HG02642 (cell line): ENCODE data around the gene SRCAP.
A peak's percentile ranks its signal among the peaks of the same experiment; 100 is the strongest.

Experiments
- ATAC-seq: cut with Tn5 transposase; IDR thresholded peaks from one replicate; pipeline ENCODE4 v1.9.1; 2021; ENCODE audit warnings: mild to moderate bottlenecking; ENCODE audit not compliant: unreplicated experiment, poor library complexity

The SRCAP gene

DNA sequence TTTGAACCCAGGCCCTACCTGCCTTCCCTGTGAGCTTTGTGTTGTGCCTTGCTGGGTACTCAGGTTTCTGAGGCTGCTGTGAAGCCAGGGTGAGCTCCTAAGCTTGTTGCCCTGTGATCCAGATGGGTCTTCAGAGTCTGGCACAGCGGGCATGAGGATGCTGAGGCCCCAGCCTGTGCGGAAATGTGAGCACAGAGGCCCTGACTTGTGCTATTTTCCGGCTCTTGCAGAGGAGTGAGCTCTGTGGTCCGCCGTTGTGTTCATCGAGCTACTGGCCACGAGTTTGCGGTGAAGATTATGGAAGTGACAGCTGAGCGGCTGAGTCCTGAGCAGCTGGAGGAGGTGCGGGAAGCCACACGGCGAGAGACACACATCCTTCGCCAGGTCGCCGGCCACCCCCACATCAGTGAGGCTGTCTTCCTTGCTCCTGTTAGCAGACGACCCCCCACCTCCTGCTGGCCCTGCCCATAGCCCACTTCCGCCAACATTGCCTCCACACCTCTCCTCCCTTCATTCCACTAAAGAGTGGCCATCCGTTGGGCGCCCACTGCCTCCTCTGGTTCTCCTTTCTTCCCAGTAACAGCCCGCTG lies 52.0 kb downstream of the SRCAP start:
- ATAC-seq: no peak

DNA sequence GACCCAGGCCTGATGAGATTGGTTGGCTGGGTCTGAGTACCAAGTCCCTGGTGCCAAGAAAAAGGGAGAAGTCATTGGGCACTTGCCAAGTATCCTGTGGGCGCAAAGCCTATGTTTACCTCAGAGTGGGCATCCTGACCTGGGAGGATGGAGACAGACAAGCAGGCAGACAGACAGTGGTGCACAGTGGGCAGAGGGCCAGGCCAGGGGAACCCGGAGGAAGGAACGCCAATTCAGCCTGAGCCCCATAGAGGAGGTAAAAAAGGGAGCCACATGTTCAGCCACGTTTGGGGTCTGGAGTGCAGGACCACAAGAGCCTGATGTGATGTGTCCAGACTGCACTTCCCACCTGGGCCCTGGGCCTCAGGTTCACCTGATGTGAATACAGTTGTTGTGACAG lies 54.6 kb downstream of the SRCAP start:
- ATAC-seq: no peak

DNA sequence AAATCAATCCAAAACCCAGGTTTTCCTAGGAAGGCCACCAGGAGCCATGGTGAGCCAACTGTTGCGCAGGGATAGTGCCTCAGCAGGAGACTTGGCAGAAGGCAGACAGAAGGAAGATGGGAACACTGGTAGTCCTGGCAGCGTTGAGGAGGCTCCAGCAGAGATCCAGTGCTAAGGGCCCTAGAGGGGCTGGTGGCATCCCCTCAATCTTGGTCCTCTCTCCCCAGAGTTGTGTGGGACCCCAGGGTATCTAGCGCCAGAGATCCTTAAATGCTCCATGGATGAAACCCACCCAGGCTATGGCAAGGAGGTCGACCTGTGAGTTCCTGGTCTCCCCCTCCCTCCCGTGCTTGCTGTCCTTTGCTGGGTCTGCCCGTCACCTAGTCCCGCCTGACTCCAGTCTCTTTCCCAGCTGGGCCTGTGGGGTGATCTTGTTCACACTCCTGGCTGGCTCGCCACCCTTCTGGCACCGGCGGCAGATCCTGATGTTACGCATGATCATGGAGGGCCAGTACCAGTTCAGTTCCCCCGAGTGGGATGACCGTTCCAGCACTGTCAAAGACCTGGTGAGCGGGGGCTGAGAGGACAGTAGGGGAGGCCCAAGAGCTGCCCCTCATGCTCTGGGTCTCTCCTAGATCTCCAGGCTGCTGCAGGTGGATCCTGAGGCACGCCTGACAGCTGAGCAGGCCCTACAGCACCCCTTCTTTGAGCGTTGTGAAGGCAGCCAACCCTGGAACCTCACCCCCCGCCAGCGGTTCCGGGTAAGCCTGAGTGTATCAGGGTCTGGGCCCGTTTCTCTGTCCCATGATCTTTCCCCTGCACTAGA lies 57.2 kb downstream of the SRCAP start:
- ATAC-seq: no peak

DNA sequence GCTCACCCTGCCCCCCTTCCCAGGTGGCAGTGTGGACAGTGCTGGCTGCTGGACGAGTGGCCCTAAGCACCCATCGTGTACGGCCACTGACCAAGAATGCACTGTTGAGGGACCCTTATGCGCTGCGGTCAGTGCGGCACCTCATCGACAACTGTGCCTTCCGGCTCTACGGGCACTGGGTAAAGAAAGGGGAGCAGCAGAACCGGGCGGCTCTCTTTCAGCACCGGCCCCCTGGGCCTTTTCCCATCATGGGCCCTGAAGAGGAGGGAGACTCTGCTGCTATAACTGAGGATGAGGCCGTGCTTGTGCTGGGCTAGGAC lies 57.8 kb downstream of the SRCAP start:
- no peak for ATAC-seq

DNA sequence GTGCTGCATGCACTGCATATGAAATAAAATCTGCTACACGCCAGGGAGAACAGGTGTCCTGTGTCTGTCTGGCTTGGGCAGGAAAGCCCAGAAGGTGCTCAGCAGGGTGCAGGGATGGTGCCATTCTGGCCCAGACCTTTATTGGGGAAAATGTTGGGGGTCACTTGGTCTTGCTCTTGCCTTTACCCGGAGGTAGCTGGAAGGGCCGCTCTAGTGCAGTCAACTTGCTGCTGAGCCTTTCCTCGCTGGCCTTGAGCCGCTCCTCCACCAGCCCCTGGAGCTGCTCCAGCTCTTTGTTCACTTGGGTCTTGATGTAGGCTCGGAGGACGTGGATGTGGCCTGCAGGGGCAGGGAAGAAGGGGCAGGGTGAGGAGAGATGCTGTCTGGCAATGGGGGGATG lies 58.3 kb downstream of the SRCAP start:
- no peak for ATAC-seq

DNA sequence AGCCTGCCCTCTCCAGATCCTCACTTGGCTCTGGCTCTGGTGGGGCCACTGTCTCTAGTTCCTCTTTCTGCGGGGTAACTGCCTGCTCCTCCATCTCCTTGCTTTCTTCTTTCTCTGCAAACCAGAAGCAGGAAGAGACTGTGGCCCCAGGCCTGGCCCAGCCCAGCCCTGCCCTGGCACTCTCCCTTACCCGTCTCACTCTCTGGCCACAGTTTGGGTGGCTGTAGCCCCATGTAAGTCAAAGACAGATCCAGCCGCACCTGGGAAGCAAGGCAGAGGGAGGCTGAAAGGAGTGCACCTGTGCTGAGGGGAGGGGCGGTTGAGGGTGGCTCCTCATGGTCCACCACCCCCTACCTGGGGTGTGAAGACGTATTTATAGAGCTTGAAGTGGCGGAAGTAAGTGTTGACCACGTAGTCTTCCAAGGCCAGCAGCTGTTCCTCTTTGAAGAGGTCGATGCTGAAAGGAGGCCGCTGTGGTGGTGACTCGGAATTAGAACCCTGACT lies 60.1 kb downstream of the SRCAP start:
- no peak for ATAC-seq

DNA sequence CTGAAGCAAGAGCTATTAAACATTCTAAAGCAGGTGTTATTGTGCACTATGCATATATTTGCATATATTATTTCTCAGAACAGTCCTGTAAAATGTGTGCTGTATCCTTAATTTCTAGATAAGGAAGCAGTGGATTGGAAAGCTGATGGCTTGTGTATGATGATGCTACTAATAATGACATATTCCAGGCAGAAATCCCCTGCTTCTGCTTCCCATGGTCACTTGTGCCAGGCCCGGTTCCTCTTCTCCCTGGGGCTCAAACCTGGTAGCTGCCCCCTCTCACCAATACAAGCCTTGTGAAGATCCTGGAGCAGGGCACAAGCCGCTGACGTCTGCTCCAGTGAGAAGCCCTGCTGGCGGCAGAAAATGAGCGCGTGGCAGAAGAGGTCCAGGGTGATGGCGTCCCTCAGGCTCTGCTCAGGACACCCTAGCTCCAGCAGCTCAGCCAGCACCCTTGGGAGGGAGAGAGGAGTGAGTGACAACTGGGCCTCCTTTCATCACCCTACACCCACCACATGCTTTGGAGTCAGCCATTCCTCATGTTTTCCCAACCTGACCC lies 61.1 kb downstream of the SRCAP start:
- no peak for ATAC-seq

- no peak for ATAC-seq
Observed at GRCh38 chr16:30760577-30761426, 61.8 kb downstream of the SRCAP start.

GRCh38 chr16:30761427-30761927 lies 62.5 kb downstream of the SRCAP start:
- peak; percentile 39 for ATAC-seq

DNA sequence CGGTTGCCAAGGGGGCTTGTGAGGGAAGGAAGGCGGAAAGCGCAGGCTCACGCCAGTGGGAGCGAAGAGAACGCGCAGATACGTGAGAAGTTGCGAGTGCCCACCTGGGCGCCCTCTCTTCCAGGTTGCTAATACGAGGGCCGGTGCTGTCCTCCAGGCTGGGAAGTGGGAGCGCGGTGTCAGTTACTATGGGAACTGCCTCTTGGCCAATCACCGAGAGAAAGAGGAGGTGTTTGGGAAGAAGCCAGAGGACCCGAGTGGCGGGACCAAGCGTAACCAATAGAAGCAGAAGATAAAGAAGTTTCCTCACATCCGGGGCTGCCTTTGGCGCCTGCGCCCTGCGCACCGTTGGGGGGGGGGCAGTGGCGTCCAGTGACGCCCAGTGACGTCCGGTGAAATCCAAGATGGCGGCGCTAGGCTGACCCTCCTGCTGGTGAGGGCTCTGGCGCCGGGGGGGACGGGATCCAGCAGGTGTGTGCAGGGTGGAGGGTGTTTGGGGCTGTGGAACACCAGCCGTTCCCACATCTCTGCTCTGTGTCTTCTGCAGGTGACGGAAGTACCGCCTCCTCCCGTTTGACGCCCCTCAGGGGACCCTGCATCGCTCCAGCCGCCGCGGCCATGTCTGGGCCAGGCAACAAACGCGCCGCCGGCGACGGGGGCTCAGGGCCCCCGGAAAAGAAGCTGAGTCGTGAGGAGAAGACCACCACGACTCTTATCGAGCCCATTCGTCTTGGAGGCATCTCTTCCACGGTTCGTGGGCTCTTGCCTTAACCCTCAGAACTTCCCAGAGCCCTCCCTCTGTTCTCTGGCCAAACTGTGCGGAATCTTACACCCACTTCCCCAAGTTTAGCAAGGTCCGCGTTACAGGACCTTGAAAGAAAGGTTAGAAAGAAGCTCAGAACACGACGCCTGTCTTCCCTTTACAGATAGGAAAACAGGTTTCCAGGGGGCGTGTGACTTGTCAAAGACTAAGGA lies 63.2 kb downstream of the SRCAP start, which contains the start of the genes CFAP119 and RNF40:
Gene CFAP119, minus strand, starts transcription at position 135 of the 975 bp plus-strand sequence. CDS start 314 bp downstream, outside the sequence.
Gene RNF40, plus strand, starts transcription at position 395 of the 975 bp plus-strand sequence. Its CDS starts 224 bp downstream, at position 619.
- ATAC-seq: peak; percentile 86

- no peak for ATAC-seq
Observed at GRCh38 chr16:30762991-30763725, 64.2 kb downstream of the SRCAP start.

GRCh38 chr16:30764086-30764485 lies 65.1 kb downstream of the SRCAP start:
- ATAC-seq: no peak

DNA sequence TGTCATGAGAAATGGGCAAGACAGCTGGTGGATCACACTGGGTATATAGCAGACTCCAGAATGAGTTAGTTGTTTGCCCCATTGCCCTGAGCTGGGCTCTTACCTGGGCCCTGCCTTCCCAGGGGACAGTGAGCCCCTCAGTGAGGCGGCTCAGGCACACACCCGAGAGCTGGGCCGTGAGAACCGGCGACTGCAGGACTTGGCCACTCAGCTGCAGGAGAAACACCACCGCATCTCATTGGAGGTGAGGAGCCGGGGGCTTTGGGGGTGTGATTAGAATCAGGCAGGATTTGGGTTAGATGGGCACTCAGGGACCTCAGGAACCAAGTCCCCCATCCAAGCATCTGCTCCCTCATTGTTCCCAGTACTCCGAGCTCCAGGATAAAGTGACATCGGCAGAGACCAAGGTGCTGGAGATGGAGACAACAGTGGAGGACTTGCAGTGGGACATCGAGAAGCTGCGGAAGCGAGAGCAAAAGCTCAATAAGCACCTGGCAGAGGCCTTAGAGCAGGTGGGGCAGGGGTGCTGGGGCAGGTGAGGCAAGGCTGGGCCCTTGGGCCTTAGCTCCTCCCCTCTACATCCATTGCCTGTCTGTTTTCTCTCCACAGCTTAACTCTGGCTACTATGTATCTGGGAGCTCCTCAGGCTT lies 66.0 kb downstream of the SRCAP start:
- ATAC-seq: no peak

- no peak for ATAC-seq
Observed at GRCh38 chr16:30766206-30766932, 67.4 kb downstream of the SRCAP start.

DNA sequence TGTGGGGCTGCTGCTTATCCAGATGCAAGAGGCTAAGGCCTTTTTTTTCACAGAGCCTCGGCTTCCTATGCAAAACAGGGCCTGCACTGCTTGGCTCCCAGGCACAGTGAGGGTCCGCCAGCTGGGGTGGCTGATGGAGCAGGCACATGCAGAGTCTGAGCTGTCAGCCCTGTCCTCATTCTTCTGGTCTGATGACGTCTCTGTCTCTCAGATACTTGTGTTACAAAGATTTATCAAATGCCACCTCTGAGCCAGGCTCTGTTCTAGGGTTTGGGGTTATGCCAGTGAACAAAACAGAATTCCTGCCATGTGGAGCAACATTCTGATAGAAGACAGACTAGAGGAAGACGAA lies 67.9 kb downstream of the SRCAP start:
- no peak for ATAC-seq

DNA sequence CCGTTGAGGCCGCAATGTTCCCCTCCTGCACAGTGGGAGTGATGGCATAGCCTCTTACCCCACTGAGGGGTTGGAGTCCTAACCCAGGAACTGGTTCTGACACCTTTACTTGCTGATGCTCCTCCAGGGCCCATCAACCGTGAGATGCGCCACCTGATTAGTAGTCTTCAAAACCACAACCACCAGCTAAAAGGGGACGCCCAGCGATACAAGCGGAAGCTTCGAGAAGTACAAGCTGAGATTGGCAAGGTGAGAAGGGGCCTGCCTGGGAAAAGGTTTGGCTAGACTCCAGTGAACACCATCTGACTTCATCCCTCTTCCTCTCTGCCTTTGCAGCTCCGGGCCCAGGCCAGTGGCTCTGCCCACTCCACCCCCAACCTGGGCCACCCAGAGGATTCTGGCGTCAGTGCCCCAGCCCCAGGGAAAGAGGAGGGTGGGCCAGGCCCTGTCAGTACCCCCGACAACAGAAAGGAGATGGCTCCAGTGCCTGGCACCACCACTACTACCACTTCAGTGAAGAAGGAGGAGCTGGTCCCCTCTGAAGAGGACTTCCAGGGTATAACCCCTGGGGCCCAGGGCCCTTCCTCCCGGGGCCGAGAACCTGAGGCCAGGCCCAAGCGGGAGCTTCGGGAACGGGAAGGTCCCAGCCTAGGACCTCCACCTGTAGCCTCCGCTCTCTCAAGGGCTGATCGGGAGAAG lies 68.9 kb downstream of the SRCAP start:
- ATAC-seq: no peak
